ENCODE measurements around the gene CLDN4.
"Not testable (repeated sequence)": the region's sequence is repeated elsewhere in the genome, so short reads cannot be mapped to it uniquely, and the experiment has no call there.

The CLDN4 gene

DNA sequence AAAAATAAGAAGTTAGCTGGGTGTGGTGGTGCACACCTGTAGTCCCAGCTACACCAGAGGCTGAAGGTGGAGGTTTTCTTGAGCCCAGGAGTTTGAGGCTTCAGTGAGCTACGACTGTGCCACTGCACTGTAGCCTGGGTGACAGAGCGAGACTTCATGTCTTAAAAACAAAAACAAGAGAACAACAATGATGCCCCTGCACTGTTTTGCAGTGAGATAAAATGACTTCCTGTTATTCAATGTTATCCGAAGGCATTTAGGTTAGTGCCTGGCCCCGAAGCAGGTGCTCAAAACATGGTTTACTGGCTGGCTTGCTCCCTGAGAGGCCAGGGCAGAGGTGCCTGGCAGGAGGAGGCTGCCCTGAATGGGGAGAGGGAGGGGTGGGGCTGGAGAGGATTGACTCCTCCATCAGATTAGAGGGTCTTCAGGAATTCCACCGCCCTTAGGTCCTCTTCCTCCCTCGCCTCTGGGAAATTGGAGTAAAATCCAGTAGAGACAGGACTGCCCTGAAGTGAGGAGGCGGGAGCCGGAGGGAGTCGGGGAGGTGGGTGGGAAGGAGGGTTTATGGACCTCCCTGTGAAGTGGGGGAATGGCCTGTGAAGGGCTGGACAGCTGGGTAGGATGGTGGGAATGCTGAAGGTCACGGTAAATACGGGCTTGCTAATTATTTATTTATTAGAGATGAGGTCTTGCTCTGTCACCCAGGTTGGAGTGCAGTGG is 6.8 kb upstream of the CLDN4 start:
- DNase-seq: no peak

DNA sequence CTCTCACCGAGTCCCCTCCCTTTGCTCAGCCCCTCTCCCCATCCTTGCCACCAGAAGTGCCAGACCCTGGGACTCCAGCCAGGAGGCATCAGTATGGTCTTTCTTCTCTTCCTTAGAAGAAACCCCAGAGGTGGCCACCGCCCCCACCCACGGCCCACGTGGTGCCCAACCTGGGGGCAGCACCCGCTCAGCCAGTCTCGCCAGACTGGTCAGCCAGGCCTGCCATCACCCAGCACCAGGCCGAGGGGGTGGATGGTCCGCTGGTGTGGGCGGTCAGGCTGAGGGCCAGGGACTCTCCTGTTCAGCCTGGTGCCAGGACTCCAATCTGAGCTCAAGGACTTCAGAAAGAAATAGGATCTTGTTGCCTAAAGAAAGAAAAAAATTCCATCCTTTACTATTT is 5.8 kb upstream of the CLDN4 start:
- no peak for DNase-seq

DNA sequence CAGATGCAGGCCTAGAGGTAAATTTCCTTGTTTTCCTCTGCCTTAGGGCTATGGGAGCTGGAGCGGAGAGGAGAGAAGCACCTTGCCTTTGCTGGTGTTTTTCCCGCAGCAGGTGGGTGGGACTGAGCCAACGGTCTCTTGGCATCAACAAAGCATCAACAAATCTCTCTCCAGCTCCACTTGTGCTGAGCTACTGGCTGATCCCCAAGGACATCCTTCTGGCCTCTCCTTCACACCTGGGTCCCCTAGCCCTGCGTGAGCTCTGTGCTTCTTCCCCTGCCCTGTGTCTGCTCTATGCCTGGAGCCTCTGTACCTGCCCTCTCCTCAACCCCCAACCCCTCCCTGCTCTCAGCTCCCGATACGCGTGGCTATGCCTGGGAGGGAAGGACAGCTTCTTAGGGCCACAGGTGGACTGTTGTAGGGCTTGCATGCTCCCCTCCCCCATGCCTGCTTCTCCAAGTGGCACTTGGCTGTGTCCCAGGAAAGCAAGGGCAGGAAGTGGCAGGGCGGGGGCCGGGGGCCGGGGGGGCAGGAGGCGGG is 3.2 kb upstream of the CLDN4 start:
- no peak for DNase-seq

DNA sequence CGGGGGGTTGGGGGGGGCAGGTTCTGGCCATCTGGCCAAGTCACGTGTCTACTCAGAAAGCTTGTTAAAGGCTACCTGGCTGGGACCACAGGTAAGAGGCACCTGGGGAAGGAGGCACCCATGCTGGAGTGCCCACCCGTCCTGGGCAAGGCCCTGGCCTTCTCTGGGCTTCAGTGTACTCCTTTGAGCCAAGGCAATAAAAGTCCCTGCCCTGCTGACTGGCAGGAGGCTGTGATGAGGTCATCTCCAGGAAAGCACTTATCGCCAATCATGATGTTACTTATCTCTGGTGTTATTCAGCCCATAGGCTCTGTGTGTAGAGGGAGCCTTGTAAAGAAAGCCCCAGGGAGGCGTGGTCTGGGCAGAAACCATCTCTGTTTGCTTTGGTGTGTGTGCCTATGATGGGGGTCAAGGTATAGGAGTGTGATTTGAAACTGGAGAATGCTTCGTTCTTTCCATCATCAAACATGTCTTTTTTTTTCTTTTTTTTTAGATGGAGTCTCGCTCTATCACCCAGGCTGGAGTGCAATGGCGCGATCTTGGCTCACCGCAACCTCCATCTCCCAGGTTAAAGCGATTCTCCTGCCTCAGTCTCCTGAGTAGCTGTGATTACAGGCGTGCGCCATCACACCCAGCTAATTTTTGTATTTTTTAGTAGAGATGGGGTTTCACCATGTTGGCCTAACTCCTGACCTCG is 2.5 kb upstream of the CLDN4 start:
- DNase-seq: no peak

DNA sequence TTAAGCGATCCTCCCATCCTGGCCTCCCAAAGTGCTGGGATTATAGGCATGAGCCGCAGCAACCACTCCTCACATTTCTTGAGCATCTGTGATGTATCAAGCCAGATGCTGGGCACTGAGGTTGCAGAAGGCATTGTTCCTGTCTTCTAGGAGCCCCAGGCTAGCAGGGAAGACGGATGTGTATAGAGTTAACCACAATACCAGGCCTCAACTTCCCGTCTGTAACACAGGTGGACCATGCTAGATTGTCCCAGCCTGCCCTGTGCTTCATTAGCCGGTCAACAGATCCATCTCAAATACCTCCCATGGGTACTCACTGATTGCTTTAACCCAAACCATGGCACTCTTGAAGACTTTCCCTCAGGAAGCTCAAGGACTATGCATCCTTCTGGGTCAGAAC is 1.8 kb upstream of the CLDN4 start:
- DNase-seq: no peak

DNA sequence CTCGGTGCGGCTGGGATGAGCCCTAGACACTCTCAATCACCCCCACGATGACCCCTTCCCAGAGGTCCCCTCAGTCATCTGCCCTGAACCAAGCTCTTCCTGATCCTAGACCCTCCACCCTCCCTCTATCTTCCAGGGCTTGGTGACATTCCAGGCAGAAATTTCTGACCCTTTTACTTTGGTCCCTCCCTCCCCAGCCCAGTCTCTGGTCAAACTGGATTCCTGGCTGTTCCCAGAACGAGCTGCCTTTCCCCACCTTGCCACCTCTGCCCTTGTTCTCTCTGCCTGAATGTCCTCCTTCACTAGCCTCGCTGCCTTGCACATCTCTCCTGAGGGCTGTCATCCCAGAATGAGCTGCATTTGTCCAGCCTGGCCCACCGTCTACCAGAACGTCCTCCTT is 1.3 kb upstream of the CLDN4 start:
- DNase-seq: no peak

DNA sequence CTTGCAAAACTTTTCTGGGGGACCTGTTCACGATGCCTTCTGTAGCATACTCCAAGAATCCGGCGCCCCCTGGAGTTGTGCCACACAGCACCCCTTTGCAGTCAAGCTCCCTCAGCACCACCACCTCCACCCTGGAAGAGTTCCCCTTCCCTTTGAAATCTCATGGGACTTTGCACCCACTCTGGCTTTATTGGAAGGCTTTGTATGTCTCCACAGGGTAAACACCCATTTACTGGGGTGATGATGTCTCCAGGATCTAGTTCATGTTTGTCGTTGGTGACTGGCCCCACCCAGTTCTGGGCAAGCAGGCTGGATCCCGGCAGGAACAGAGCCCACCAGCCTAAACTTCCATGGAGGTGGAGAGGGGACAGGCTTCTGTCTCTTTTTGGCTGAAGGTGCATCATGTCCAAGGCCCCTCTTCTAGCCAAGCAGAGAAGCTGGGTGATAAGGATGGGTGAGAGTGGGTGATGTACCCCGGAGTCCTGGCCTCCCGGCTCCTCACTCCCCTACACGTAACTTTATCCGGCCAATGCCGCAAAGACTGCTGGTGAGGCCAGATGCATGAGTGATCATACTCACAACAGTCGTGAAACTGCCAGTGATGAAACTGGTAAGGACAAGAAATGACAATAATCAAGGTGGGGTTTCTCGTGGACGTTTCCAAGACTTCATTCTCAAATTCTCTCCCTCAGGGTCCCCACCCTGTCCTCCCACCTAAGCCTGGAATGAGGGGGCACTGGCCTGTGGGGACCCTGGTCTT is 695 bp upstream of the CLDN4 start:
- DNase-seq: no peak

DNA sequence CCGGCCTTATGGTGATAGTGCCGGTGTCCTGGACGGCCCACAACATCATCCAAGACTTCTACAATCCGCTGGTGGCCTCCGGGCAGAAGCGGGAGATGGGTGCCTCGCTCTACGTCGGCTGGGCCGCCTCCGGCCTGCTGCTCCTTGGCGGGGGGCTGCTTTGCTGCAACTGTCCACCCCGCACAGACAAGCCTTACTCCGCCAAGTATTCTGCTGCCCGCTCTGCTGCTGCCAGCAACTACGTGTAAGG is 713 bp downstream of the CLDN4 start:
- DNase-seq: no peak

DNA sequence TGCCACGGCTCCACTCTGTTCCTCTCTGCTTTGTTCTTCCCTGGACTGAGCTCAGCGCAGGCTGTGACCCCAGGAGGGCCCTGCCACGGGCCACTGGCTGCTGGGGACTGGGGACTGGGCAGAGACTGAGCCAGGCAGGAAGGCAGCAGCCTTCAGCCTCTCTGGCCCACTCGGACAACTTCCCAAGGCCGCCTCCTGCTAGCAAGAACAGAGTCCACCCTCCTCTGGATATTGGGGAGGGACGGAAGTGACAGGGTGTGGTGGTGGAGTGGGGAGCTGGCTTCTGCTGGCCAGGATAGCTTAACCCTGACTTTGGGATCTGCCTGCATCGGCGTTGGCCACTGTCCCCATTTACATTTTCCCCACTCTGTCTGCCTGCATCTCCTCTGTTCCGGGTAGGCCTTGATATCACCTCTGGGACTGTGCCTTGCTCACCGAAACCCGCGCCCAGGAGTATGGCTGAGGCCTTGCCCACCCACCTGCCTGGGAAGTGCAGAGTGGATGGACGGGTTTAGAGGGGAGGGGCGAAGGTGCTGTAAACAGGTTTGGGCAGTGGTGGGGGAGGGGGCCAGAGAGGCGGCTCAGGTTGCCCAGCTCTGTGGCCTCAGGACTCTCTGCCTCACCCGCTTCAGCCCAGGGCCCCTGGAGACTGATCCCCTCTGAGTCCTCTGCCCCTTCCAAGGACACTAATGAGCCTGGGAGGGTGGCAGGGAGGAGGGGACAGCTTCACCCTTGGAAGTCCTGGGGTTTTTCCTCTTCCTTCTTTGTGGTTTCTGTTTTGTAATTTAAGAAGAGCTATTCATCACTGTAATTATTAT is 1.2 kb downstream of the CLDN4 start:
- no peak for DNase-seq

DNA sequence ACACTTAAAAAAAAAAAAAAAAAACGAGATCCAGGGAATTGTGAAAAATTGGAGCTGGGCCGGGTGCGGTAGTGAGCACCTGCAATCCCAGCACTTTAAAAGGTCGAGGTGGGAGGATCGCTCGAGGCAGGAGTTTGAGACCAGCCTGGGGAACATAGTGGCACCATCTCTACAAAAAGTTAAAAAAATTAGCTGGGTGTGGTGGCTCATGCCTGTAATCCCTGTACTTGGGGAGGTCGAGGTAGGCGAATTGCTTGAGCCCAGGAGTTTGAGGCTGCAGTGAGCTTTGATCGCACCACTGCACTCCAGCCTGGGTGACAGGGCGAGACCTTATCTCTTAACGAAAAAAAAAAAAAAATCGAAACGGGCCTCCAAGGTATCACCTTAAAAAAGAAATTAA is 2.0 kb downstream of the CLDN4 start:
- DNase-seq: no peak

DNA sequence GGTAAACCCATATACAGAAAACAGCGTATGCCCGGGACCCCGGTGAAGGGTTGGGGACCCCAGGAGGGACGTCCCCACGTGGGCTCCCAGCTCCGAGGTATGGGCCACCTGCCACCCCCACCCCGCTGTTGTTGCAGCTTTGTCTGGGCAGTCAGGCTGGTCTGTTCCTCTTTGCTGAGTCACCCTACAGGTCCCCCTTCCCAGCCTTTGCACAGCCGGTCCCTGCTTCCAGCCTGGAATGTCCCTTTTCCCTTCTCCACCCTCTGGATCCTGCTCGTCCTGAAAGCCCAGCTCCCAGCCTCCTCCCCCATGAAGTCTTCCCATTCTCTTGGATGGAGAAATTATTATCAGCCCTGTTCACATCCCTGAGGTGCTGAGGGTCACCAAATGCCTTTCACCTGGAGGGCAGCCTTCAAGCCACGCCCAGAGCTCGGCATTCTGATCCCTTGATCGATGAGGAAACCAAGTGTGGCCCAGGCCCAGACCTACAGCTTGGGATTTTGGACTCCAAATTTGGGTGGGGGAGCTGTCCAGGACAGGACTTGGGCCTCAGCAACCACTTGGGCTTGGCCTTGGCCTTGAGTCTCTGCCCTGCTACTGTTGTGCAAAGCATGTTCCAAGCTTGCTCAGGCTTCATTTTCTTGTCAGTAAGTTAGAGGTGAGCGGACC is 2.6 kb downstream of the CLDN4 start:
- DNase-seq: no peak

DNA sequence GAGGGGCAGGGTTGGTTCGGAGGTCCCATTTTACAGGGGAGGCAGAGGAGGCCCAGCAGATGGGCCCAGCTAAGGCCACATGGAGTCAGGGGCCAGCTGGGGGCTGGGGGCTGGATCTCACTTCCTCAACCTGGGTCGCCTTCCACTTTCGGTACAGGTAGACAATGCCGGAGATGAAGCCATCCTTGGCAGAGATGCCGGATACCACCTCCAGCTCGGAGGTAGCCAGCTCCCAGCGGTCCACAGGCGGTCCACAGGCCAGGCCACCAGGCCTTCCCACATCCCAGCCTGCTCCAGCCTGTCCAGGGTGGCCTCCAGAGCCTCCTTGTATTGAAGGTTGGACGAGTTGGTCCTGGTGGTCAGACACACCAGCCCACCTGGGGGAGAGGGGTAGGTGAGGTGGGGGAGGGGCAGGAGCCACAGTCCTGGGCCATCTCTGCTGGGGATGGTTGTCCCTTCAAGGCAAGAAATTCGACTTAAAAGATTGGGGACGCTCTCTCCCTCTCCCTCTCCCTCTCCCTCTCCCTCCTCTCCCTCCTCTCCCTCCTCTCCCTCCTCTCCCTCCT is 3.9 kb downstream of the CLDN4 start:
- no peak for DNase-seq

DNA sequence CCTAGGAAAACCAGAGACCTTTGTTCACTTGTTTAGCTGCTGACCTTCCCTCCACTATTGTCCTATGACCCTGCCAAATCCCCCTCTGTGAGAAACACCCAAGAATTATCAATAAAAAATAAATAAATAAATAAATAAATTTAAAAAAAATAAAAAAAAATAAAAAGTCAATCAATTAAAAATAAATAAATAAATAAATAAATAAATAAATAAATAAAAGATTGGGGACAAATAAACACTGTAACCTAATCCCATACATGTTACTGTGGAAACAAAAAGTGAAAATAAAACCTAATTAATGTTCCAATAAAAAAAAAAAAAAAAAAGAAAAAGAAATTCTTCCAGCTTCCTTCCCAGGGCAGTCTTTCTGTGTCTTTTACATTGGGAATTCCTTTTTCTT is 6.4 kb downstream of the CLDN4 start:
- DNase-seq: not testable (repeated sequence)

DNA sequence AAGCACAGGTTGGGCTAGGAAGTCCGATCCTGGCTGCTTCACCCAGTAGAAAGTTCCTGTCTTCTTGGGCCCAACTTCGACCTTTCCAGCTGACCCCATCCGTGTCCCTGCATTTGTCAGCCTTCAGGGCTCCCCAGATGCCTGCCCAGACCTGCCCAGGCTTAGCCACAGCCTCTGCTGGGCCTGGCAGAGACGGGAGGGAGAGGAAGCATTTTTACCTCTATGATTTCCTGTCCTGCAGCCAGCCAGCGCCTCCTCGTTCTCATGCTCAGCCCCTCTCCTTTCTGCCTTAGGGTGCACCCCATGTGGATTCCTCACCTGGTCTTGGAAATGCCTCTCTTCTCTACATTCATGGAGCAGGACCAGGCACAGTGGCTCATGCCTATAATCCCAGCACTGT is 7.8 kb downstream of the CLDN4 start:
- no peak for DNase-seq

DNA sequence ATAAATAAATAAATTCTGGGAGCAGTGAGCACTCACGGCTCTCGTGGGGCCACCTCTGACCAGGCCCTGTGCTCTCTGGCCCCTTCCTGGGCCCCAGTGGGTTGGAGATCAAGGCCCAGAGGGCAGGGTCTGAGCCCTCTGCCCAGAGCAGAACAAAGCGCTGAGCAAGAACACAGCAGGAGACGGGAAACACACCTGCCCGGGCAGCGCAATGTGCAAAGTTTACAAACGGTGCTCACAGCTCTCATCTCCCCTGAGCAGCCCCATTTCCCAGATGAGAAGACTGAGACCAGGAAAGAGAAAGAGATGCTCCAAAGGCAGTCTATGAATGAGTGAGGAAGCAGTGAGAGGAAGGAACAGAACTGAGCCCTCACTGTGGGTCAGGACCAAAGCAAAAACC is 8.5 kb downstream of the CLDN4 start:
- DNase-seq: no peak

DNA sequence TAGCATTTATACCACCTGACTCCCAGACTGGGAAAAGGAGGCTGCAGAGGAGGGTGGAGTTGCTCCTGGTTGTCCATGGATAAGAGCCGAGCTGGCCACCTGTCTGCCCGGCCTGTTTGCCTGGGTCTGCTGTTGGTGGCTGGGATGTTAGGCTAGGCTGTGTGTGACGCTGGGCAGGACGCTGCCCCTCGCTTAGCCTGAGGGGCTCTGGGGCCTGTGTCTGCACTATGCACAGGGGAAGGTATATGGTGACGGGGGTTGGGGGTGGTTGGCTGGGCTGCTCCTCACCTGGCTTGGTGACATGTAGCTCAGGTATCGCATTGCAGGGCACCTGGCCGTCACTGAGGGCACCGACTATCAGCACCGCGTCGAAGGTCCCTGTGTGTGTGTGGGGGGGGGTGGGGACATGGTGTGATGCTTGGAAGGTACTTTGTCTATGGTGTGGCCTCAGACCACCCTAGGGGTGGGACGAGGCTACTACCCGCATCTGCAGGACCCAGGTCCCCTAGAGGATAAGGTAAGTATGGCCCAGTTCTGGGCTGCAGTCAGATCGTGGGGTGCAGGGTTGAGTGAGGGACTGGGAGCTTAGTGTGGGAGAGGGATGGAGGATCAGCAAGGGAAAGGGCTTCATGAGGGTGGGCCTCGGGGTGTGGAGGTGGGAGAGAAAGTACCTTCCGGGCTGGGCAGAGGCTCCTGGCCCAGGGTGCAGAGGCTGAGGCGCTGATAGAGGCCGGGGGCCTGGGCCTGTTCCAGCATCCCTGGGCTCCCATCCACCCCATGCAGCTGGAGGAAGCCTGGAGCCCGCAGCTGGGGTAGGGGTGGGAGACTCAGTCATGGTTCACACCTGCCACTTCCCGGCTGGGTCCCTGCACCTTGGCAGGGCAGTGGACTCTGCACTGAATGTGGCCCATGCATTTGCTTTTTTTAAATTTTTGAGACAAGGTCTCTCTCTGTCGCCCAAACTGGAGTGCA is 9.2 kb downstream of the CLDN4 start:
- DNase-seq: no peak

DNA sequence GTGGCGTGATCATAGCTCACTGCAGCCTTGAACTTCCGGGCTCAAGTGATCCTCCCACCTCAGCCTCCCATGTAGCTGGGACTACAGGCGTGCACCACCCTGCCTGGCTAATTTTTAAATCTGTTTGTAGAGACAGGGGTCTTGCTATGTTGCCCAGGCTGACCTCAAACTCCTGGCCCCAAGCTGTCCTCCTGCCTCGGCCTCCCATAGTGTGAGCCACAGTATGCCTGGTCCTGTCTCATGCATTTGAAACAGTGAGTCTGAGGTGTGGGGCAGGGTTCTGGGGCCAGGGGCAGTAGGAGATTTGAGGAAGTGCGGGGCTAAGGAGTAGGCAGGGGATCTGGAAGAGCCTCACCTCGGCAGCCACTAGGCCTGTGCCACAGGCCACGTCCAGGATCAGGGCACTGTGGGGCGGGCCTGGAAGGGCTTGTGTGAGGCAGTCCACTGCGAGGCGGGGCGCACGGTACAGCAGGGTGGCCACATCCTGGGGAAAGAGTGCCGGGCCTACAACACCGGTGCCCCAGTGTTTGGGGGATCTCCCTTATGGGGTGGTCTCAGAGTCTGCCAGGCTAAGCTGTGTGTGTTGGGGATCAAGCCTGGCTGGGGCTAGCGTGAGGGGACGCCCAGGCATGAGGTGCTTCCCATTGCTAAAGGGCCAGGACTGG is 10.1 kb downstream of the CLDN4 start:
- no peak for DNase-seq

DNA sequence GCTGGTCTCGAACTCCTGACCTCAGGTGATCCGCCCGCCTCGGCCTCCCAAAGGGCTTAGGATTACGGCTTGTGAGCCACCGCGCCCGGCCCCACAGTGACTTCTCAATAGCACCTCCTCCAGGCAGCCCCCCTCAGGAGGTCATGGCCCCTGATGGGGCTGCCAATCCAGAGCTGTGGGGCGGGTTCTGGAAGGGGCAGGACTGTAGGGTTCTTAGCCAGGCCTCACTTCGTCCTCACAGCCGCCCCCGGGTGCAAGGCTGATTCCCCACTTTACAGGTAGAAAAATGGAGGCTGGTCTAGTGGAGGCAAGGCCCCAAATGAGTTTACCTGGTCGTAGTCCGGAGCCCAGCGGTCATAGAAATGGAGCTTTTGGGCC is 10.9 kb downstream of the CLDN4 start:
- DNase-seq: no peak

DNA sequence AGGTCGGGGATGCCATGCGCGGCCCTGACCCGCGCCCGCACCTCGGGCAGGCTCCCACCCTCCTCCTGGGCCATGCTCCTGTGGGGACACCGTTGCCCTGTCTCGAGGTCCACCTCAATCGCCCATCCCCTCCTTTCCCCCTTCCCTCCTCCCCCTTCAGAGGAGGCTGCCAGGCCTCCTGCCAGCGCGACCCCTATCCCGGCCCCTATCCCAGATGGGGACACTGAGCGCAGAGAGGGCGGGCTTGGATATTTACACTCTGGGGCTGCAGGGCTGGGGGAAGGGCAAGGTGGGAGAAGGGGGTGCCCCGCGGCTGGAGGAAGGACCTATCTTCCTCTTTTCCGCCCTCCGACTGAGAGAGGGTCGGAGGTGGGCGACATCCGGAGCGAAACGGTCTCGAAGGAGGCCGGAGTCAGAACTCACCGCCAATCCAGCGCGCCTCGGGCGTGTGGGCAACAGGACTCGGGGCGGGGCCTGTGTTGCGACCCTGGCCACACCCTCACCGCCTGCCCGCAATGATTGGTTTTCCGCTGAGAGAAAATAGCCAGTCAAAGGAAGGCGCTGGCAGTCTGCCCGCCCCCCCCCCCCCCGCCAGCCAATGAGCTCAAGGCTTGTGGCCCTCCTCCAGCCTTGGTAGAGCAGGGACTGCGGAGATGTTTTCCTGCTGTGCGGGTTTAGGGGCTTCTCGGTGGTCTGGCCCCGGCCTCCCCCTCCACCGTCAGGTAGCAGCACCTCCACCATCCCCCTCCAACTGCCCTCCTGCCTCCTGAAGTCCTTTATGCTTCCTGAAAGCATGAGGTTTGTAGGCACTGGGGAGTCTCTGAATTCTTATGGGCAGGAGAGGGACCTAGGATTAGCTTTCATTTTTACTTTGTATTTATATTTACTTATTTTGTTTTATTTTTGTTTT is 11.5 kb downstream of the CLDN4 start, which contains the start of gene METTL27:
METTL27 (minus strand) TSS at position 450 of the 910 bp plus-strand sequence; CDS start at position 74, 376 bp downstream.
- DNase-seq: peak; percentile 83 to 84

Data from stimulated activated CD4-positive, alpha-beta T cell treated with anti-CD3 and anti-CD28 coated beads, Interleukin-2, amount 100 ng/mL, for 48 hours (primary cell).